Adrenal gland (tissue), 5 donors: ENCODE measurements around the gene C16orf78.

Experiments used
- POLR2A ChIP-seq, 2 donors: fragments of 450-650 bp; IDR thresholded peaks; one replicate each; pipeline ENCODE4 v1.6.1; 2017; ENCODE audit warnings: antibody characterized with exemption in 2 of 2, mild to moderate bottlenecking in 2 of 2, moderate library complexity in 1 of 2
- TF ChIP-seq, protein P1 (sequence below), 6 experiments: fragments of 450-650 bp in 4 of 6; fragments of 200-600 bp in 2 of 6; sonication (generic) in 1 of 6; IDR thresholded peaks; 1 replicate in 5 of 6; 2 replicates in 1 of 6; pipeline versions ENCODE4 v1.5.1 to v1.8.0; 2016 to 2021; ENCODE audit warnings: antibody characterized with exemption in 6 of 6, mild to moderate bottlenecking in 2 of 6, moderate library complexity in 1 of 6
- donor health status: DM: no; HTN: no; CAD: no.

- no peak for TF ChIP-seq POLR2A (IDR thresholded peaks at IDR 0.05)
- TF ChIP-seq, protein P1, sequence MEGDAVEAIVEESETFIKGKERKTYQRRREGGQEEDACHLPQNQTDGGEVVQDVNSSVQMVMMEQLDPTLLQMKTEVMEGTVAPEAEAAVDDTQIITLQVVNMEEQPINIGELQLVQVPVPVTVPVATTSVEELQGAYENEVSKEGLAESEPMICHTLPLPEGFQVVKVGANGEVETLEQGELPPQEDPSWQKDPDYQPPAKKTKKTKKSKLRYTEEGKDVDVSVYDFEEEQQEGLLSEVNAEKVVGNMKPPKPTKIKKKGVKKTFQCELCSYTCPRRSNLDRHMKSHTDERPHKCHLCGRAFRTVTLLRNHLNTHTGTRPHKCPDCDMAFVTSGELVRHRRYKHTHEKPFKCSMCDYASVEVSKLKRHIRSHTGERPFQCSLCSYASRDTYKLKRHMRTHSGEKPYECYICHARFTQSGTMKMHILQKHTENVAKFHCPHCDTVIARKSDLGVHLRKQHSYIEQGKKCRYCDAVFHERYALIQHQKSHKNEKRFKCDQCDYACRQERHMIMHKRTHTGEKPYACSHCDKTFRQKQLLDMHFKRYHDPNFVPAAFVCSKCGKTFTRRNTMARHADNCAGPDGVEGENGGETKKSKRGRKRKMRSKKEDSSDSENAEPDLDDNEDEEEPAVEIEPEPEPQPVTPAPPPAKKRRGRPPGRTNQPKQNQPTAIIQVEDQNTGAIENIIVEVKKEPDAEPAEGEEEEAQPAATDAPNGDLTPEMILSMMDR (IDR thresholded peaks at IDR 0.05): no peak
Measured at GRCh38 chr16:49369651-49370611, 3.7 kb upstream of the C16orf78 start.
